Uterus (tissue), 4 donors: ENCODE measurements around the gene GRIN2A. TPM values are rescaled to one million over a fixed set of nuclear protein-coding genes. Genes with fewer than 3 reads are reported as not detected.

Source experiments
- DNase-seq, 2 donors: peaks; one replicate each; pipeline ENCODE4 v3.0.0-alpha.2; 2019 to 2020
- H3K27ac ChIP-seq, 2 donors: fragments of 200-600 bp; sonication (generic); 1 replicate in 1 of 2; 2 replicates in 1 of 2; pipeline ENCODE4 v1.5.1; 2016 to 2018
- H3K27me3 ChIP-seq, 2 donors: fragments of 200-600 bp; sonication (generic); one replicate each; pipeline ENCODE4 v1.5.1; 2018 to 2019; ENCODE audit warnings: control low read depth in 1 of 2
- H3K36me3 ChIP-seq, 2 donors: fragments of 200-600 bp; sonication (generic); one replicate each; pipeline ENCODE4 v1.5.1; 2019; ENCODE audit warnings: control low read depth in 1 of 2
- H3K4me1 ChIP-seq, 2 donors: fragments of 200-600 bp; sonication (generic); one replicate each; pipeline ENCODE4 v1.5.1; 2018 to 2019; ENCODE audit warnings: control low read depth in 1 of 2
- H3K4me3 ChIP-seq, 2 donors: fragments of 200-600 bp; sonication (generic); 1 replicate in 1 of 2; 2 replicates in 1 of 2; pipeline ENCODE4 v1.5.1; 2018 to 2019; ENCODE audit warnings: mild to moderate bottlenecking in 1 of 2
- H3K9me3 ChIP-seq, 2 donors: fragments of 200-600 bp; sonication (generic); one replicate each; pipeline ENCODE4 v1.5.1; 2019; ENCODE audit warnings: control low read depth in 1 of 2
- POLR2A ChIP-seq, 2 donors: fragments of 450-650 bp; IDR thresholded peaks; one replicate each; pipeline ENCODE4 v1.6.1; 2016; ENCODE audit warnings: antibody characterized with exemption in 2 of 2, mild to moderate bottlenecking in 1 of 2, moderate library complexity in 1 of 2
- intact Hi-C: fragments of 100-400 bp; cut with DNase I; formaldehyde crosslinking; loops from one replicate; pipeline ENCODE4 v1.15.1; 2023; ENCODE audit warnings: low total_unique reads
- total RNA-seq, 4 donors: library from RNA; depleted of rRNA in 3 of 4; stranded (reverse); fragments of >200 nt in 3 of 4; gene quantifications; one replicate each; pipeline versions ENCODE4 v1.1.0 to v1.2.4, GENCODE V29; 2014 to 2023
- TF ChIP-seq, protein P1 (sequence below), 4 experiments: fragments of 200-600 bp in 2 of 4; fragments of 450-650 bp in 2 of 4; sonication (generic) in 2 of 4; IDR thresholded peaks; one replicate each; pipeline ENCODE4 v1.5.1; 2016 to 2019; ENCODE audit warnings: antibody characterized with exemption in 4 of 4, mild to moderate bottlenecking in 2 of 4, moderate library complexity in 1 of 4
- donor health status: DM: yes; HTN: yes; CAD: no.

GRIN2A gene
- total RNA-seq, 4 donors from 2014 or later: under 0.01 to 2.4 (median 0.56) TPM

DNA sequence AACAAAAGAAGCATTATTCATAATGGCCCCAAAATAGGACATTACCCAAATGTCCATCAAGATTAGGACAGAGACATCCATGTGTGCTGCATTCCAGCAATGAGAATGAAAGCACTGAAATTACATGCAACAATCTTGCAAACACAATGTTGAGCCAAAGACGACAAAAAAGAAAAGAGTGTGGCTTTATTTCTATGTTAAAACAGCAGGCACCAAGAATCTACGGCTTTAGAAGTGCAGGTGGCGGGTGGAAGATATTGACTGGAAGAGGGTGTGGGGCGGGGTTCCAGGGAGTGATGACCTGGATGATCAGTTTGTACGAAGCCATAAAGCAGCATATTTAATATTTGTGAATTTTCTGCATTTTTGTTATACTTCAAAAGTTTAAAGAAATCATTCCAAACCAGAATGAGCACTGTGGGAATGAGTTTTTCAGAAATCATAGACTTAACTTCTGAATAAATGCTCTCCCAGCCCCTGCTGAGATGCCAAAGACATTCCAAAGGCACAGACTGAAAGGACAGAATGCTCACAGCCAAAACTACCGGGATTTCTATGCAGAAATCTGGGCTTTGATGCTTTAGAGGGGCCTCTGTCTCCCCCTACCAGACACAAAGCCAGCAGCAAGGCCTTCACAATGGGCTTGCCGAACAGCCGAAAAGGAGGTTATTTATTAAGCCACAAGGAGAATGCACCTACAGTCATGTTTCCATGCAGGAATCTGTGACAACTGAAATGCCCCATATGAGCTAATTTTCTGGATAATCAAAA, 361.6 kb downstream of the GRIN2A start:
- intact Hi-C loops: no loop called here
- Histone ChIP-seq H3K4me1 (no peaks in the 10 kb centered on the region), H3K9me3 (no peaks in the 10 kb centered on the region), H3K27me3 (no peaks in the 10 kb centered on the region), H3K4me3 (no peak overlapping the region), H3K27ac (no peak overlapping the region), H3K36me3 (no peaks in the 10 kb centered on the region)
- TF ChIP-seq POLR2A (IDR thresholded peaks at IDR 0.05): no peak
- TF ChIP-seq, protein P1, sequence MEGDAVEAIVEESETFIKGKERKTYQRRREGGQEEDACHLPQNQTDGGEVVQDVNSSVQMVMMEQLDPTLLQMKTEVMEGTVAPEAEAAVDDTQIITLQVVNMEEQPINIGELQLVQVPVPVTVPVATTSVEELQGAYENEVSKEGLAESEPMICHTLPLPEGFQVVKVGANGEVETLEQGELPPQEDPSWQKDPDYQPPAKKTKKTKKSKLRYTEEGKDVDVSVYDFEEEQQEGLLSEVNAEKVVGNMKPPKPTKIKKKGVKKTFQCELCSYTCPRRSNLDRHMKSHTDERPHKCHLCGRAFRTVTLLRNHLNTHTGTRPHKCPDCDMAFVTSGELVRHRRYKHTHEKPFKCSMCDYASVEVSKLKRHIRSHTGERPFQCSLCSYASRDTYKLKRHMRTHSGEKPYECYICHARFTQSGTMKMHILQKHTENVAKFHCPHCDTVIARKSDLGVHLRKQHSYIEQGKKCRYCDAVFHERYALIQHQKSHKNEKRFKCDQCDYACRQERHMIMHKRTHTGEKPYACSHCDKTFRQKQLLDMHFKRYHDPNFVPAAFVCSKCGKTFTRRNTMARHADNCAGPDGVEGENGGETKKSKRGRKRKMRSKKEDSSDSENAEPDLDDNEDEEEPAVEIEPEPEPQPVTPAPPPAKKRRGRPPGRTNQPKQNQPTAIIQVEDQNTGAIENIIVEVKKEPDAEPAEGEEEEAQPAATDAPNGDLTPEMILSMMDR (IDR thresholded peaks at IDR 0.05): no peak
- no peak for DNase-seq

DNA sequence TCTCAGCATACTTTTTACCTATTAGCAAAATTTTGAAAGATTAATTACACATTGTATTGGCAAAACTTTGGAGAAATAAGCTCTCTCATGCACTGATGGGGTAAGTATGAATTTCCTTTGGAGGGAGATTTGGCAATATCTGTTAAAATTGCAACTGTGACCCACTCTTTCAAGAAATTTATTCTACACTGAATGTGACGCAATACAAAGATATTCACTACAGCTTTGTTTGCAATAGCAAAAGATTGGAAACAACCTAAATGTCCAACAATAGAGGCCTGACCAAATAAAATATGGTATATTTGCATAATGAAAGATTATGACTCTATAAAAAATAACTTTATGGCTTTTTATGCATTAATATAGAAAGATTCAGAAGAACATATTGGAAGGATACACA, 363.5 kb downstream of the GRIN2A start:
- no peaks in the 10 kb centered on the region for H3K27me3 ChIP-seq
- intact Hi-C loops: no loop called here
- no peaks in the 10 kb centered on the region for H3K36me3 ChIP-seq
- H3K4me1 ChIP-seq: no peaks in the 10 kb centered on the region
- TF ChIP-seq POLR2A (IDR thresholded peaks at IDR 0.05): no peak
- TF ChIP-seq, protein P1 (IDR thresholded peaks at IDR 0.05): no peak
- no peak overlapping the region for H3K4me3 ChIP-seq
- no peak for DNase-seq
- no peak overlapping the region for H3K27ac ChIP-seq
- H3K9me3 ChIP-seq: no peaks in the 10 kb centered on the region

DNA sequence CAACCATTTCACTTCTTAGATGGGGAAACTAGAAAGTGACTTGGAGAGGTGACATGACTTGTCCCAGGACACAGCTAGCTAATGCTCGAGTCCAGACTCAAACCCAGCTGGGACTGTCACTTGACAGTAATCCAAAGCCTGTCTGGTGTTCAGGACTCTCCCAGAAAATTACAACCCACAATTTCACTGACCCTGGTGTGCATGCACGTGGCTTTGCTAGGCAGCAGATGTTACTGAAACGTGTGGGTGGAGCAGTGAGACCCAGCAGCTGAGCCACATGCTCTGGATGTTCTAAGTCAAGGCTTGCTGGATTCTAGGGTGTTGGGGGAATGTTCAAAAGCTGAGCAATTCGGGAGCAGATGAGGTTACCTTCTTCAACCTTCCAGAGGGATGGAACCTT, 364.6 kb downstream of the GRIN2A start:
- TF ChIP-seq, protein P1 (IDR thresholded peaks at IDR 0.05): no peak
- TF ChIP-seq POLR2A (IDR thresholded peaks at IDR 0.05): no peak
- Histone ChIP-seq H3K4me3 (no peak overlapping the region), H3K4me1 (no peaks in the 10 kb centered on the region), H3K27me3 (no peaks in the 10 kb centered on the region), H3K9me3 (no peaks in the 10 kb centered on the region), H3K27ac (no peak overlapping the region), H3K36me3 (no peaks in the 10 kb centered on the region)
- intact Hi-C loops: no loop called here
- no peak for DNase-seq

DNA sequence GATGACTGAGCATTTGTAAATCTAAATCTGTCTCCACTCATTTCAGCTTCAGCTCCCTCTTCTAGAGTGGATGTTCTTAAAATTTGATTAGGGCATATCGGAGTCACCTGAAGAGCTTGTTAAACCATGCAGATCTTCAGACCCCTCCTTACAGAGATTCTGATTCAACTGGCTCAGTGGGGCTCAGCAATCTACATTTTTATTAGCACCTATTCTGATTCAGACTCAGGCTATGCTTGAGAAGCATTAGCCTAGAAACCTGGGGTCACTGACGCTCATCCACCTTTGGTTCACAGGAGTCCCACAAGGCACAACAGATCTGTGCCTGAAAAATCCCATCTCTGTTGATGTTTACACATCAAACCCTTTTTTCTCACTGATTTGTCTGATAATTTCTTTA, 365.6 kb downstream of the GRIN2A start:
- no peak for DNase-seq
- no peak for TF ChIP-seq POLR2A (IDR thresholded peaks at IDR 0.05)
- TF ChIP-seq, protein P1 (IDR thresholded peaks at IDR 0.05): no peak

DNA sequence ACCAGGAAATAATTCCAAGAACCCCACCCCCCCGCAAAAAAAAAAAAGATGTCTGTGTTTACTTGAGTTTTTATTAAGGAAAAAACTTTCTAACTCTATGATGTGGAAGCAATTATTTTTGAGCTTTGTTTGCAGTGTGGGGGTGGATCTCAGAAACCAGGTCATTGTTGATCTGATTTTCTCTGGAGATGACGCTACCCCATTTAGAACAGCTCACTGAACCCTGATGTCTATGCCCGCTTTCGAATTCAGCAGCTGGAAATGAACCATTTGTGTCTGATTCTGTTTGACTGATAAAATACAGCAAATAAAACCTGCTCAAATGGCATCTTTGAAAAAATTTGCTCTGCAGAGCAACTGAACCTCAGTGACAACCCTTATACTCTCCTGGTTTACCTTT, 368.6 kb downstream of the GRIN2A start:
- DNase-seq: no peak
- Histone ChIP-seq H3K27ac (no peak overlapping the region), H3K27me3 (no peaks in the 10 kb centered on the region), H3K9me3 (no peaks in the 10 kb centered on the region), H3K4me3 (no peak overlapping the region), H3K4me1 (no peaks in the 10 kb centered on the region), H3K36me3 (no peaks in the 10 kb centered on the region)
- intact Hi-C loops: no loop called here
- no peak for TF ChIP-seq POLR2A (IDR thresholded peaks at IDR 0.05)
- TF ChIP-seq, protein P1 (IDR thresholded peaks at IDR 0.05): no peak

More for the DNA sequence above, 365.6 kb downstream of the GRIN2A start:
- H3K27ac ChIP-seq: no peak overlapping the region
- H3K9me3 ChIP-seq: no peaks in the 10 kb centered on the region
- no peaks in the 10 kb centered on the region for H3K36me3 ChIP-seq
- no peak overlapping the region for H3K4me3 ChIP-seq
- H3K27me3 ChIP-seq: no peaks in the 10 kb centered on the region
- intact Hi-C loops: no loop called here
- no peaks in the 10 kb centered on the region for H3K4me1 ChIP-seq
